ENCODE results near the gene CUL1. TPM values are rescaled to one million over a fixed set of nuclear protein-coding genes. Genes with fewer than 3 reads are reported as not detected.
A peak's percentile ranks its signal among the peaks of the same experiment; 100 is the strongest.

CUL1 gene
- total RNA-seq (2014; rRNA removed; shearing (Covaris generic)), result 63.3 and 71.3 TPM in 2 replicates
- polyA plus RNA-seq (2016; fragmentation: Nextera tagmentation; extraction: Ambion mirVana), result 29.0 and 35.6 TPM in 2 replicates
- long read RNA-seq, transcript CUL1-201 (22 exons, 3,064 nt), result major isoform, 13 of 24 reads
- long read RNA-seq, partial matches to known transcripts, result 7 of 24 reads
- long read RNA-seq, other reads (novel, unspliced or antisense), result 1 of 24 reads

GRCh38 chr7:148698397-148699023 is at the start of gene CUL1:
Gene CUL1, plus strand, starts transcription at chr7:148698903. Its CDS starts 31,220 bp downstream, at chr7:148730123.
- 0 out of 2 replicates have a peak, but pooled peaks cover 3% of the 10 kb centered on the region for H3F3A ChIP-seq (replicated peaks; ENCODE audit: low read depth)
- H3K36me3 ChIP-seq (ENCODE audit: insufficient read depth), result no peaks in the 10 kb centered on the region
- peak within 1 kb of the TSS; percentile 93 for H3K4me3 Mint-ChIP-seq
- H3K27ac ChIP-seq (ENCODE audit: low read depth), result peak within 1 kb of the TSS; percentile 81
- H3K9me2 ChIP-seq (ENCODE audit: insufficient read depth), result no peaks in the 10 kb centered on the region
- H3K27me3 ChIP-seq (ENCODE audit: insufficient read depth), result no peaks in the 10 kb centered on the region
- peaks cover 13% of the 10 kb centered on the region for H4K20me1 ChIP-seq (replicated peaks; ENCODE audit: insufficient read depth)
- H3K27ac Mint-ChIP-seq, result peak within 1 kb of the TSS; percentile 95
- H3K4me1 ChIP-seq (ENCODE audit: insufficient read depth), result peaks cover 44% of the 10 kb centered on the region
- peak within 1 kb of the TSS; percentile 34; the same call in 1 of the 2 replicates for H2AFZ ChIP-seq
- peak within 1 kb of the TSS; percentile 84 for H3K4me2 ChIP-seq
- no peaks in the 10 kb centered on the region; the same call in 2 of the 3 replicates for H3K9me3 Mint-ChIP-seq
- peak; percentile 77 for DNase-seq (ENCODE audit: low spot score)
- peak; percentile 63 for ATAC-seq
- H3K79me2 ChIP-seq (replicated peaks; ENCODE audit: insufficient read depth), result peaks cover 55% of the 10 kb centered on the region
- no peaks in the 10 kb centered on the region; the same call in 2 of the 3 replicates for H3K36me3 Mint-ChIP-seq (ENCODE audit: low read depth)
- H3K4me3 ChIP-seq, result peak within 1 kb of the TSS; percentile 80
- peaks cover 47% of the 10 kb centered on the region for H3K4me1 Mint-ChIP-seq
- H3K27me3 Mint-ChIP-seq (ENCODE audit: insufficient read depth, low read depth, poor library complexity), result peaks cover 3% of the 10 kb centered on the region
- TF ChIP-seq EZH2phosphoT487 (IDR thresholded peaks at IDR 0.05; ENCODE audit: unreplicated experiment) (no peak), ZNF331 (CRISPR knock-in tag; IDR thresholded peaks at IDR 0.05; ENCODE audit: low read depth) (no peak), REST (IDR thresholded peaks at IDR 0.05; ENCODE audit: unreplicated experiment) (no peak), CTCF (conservative IDR thresholded peaks at IDR 0.05; ENCODE audit: low read depth in 2 of 2) (no peak), NANOG (IDR thresholded peaks at IDR 0.05; ENCODE audit: borderline replicate concordance) (no peak), ZNF462 (CRISPR knock-in tag; IDR thresholded peaks at IDR 0.05) (no peak), POLR2AphosphoS5 (IDR thresholded peaks at IDR 0.05; ENCODE audit: low read depth) (peak; percentile 51; the same call in 1 of the 2 replicates)
